Activated naive CD4-positive, alpha-beta T cell treated with Interleukin-2 at 50 U/mL for 16 hours (primary cell): ENCODE data around the gene SESN2.

Source experiments
- DNase-seq: peaks from one replicate; pipeline ENCODE4 v3.0.0-alpha.2; 2020

The SESN2 gene

DNA sequence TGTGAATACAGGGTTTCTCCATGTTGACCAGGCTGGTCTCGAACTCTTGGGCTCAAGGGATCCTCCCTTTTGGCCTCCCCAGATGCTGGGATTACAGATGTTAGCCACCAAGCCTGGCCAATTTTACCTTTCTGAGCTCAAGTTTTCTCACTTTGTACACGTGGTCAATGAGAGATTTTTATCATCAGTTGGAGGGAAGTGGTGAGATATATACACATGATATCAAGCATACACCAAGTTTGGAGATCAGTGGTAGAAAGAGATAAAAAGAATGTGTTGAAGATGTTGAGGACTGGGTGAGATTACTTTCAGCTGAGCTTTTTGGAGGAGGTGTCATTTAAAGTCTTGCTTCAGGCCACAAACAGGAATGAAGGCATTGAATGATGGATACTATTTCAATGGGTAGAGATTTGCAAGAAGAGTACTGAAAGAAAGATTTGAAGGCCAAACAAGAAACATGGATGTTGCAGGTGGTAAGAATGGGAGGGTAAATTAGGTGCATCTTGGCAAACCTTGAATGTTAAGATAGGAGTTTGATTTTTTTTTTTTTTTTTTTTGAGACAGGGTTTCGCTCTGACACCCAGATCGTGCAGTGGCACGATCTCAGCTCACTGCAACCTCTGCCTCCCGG lies 3.0 kb upstream of the SESN2 start:
- DNase-seq, result no peak

GRCh38 chr1:28257736-28258135 lies 1.6 kb upstream of the SESN2 start:
- no peak for DNase-seq

DNA sequence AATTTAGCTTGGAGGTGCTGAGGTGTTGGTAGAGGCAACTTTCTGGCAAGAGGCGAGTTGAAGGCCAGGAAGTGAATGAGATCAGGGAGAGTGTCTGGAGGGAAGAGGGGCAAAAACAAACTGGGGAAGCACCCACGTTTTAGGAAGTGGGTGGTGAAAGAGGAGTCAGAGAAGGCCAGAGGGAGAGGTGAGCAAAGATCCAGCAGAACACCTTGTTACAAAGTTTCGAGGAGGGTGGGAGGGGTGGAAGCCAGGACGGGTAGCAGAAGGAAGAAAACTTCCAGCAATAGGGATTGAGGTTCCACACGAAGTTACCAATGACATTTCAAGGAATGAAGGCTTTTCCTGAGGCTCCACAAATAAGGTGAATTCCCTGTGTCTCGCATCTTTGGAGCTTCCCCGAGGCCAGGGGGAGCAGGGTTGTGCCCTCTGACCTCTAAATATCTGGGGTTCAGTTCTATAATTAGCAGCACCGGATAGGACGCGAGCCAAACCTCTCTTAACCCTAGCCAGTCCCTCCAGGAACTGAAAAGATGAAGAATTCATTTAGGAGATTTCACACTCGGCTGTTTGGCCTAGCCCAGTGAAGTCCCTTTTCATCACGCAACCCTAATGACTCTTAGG lies 578 bp upstream of the SESN2 start:
- no peak for DNase-seq

- DNase-seq, result peak; percentile 52
Measured at GRCh38 chr1:28259934-28260802, 850 bp downstream of the SESN2 start.

GRCh38 chr1:28260803-28261174 lies 1.5 kb downstream of the SESN2 start:
- no peak for DNase-seq

- DNase-seq, result no peak
Measured at GRCh38 chr1:28264897-28265296, 5.6 kb downstream of the SESN2 start.

- DNase-seq, result no peak
Measured at GRCh38 chr1:28265577-28265976, 6.3 kb downstream of the SESN2 start.

- no peak for DNase-seq
Measured at GRCh38 chr1:28266920-28267322, 7.6 kb downstream of the SESN2 start.

DNA sequence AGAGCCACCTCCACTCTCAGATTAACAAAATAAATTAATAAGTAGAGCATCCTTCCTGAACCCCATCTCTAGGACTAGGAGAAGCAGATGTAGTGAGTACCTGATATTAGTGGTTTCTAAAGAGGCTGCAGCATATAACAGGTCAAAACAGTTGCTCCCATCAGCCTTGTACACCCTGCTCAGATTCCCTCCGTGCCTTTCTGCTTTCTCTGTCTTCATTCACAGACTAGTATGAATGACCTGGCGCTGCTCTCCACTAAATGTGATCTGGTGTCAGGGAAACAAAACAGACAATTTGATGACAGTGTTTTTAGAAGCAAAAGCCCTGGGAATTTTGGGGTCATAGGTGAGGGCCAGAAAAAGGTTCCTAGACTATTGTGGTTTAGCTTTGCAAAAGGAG lies 8.3 kb downstream of the SESN2 start:
- no peak for DNase-seq

- DNase-seq, result no peak
Measured at GRCh38 chr1:28269529-28269928, 10.2 kb downstream of the SESN2 start.

- DNase-seq, result no peak
Measured at GRCh38 chr1:28272215-28272852, 13.0 kb downstream of the SESN2 start.

- no peak for DNase-seq
Measured at GRCh38 chr1:28273216-28273860, 14.0 kb downstream of the SESN2 start.

- no peak for DNase-seq
Measured at GRCh38 chr1:28278763-28279162, 19.4 kb downstream of the SESN2 start.

DNA sequence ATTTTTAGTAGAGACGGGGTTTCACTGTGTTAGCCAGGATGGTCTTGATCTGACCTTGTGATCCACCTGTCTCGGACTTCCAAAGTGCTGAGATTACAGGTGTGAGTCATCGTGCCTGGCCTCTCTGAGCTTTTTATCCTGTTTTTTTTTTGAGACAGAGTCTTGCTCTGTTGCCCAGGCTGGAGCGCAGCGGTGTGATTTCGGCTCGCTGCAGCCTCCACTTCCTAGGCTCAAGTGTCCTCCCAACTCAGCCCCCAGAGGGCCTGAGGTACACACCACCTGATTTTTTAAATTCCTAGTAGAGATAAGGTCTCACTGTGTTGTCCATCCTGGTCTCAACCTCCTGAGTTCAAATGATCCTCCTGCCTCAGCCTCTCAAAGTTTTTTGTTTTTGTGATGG lies 20.4 kb downstream of the SESN2 start:
- DNase-seq, result no peak

- no peak for DNase-seq
Measured at GRCh38 chr1:28280501-28280900, 21.2 kb downstream of the SESN2 start.

GRCh38 chr1:28280977-28281381 lies 21.7 kb downstream of the SESN2 start:
- no peak for DNase-seq

GRCh38 chr1:28281608-28282425 lies 22.5 kb downstream of the SESN2 start:
- DNase-seq, result no peak

DNA sequence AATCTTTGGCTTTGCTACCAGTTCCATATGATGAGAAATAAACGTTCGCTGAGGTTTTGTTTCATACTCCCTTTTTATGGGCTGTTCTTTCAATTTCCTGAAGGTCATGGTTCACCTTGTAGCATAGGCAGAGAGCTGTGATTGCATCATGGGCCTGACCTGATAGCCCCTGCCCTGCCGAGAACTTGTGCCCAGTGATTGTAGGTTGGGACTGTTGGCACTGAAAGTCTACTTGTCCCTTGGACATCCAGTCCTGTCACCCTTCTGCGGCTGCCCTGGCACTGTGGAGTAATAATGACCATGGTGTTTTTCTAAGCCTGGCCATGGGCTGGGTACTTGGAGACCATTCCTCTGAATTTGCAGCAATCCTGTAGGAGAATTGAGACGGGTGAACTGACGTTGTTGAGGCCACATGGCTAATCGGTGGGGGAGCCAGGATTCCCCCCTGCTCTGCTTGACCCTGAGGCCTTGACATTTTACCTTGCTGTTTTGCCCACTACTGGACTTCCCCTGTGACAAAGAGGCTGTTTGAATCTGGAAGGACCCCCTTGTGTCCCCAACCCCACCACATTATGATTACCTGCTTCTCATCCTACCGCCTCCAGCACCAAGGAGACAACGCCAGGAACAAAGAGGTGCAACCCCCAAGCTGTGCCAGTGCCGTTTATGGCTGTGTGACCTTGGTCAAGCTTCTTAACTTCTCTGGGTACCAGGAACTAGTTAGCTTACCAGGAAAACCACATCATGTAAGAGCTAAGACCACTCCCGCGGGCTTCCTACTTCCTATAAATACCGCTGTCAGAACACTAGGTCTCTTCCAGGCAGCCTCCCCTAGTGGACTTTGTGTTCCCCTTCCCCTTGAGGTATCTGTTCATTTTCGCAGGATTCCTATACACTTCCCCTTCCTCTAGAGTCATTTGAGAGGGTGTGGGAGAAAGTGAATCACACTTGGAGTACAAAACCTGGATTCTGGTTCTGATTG lies 23.4 kb downstream of the SESN2 start:
- no peak for DNase-seq

DNA sequence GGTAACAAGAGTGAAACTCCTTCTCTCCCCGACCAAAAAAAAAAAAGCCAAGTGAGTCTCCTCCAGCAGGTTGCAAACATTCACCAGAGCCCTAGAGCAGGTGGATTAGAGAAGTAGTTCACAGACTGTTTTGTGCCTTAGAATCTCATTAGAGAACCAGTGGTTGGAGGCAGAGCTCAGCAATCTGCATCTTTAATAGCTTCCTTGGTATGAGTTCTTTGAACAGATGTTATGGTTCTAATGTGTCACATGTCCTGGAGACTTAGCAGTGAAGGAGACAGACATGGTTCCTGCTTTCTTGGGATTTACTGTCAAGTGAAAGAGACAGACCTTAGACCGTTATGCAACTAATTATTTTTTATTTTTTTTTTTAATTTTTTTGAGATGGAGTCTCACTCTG lies 26.8 kb downstream of the SESN2 start:
- no peak for DNase-seq

DNA sequence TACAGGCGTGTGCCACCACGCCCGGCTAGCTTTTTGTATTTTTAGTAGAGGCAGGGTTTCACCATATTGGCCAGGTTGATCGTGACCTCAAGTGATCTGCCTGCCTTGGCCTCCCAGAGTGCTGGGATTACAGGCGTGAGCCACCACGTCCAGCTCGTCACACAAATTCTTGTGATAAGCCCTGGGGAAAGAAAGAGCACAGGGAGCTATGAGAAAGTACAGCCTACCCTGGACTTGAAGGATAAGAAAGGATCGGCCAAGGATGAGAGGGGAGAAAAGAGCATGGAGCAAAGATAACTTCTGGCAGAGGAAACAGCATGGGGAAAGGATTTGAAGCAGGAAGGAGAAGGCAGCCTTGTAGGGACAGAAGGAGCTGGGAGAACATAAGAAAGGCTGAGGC lies 29.2 kb downstream of the SESN2 start:
- no peak for DNase-seq

DNA sequence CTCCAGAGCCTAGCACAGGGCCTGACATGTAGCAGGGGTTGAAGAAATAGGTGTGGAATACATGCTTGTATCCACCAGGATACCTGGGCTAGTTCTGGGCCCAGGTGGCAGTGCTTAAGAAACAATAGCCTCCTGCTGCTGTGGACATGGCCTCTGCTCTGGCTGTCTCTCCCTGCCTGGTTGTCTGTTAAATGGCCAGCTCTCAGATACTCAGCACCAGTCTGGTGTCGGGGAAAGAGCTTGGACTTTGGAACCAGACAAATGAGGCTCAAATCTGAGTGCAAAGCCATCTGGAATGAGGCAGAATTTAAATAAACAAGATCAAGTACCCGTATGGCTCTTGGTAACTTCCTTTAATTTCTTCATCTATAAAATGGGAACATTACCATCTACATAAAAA lies 31.5 kb downstream of the SESN2 start:
- no peak for DNase-seq
